ENCODE results near the gene MRAP2.

The MRAP2 gene

GRCh38 chr6:84137989-84138575 lies 104.5 kb downstream of the MRAP2 start:
- no peak for DNase-seq

DNA sequence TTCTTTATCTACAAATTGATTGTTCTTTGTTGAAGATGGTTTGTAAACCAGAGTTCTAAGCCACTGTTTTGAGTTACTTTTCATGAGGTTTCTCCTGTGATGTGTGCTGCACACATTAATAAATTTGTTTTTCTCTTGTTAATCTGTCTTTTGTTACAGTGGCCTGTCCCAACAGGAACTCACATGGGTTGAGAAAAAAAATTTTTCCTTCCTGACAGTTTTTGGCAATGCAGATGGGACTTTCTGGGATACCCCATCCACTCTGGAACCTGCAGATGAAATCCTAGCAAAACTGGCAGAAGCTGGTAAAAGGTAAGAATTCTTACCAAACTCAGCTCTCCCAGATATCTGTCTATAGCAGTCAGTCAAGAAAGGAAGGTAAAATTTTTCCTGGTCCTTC lies 105.7 kb downstream of the MRAP2 start:
- DNase-seq, result no peak

All from activated CD4-positive, alpha-beta T cell treated with anti-CD3 and anti-CD28 coated beads for 48 hours (primary cell).